ENCODE data around the gene EFCAB8.

Gene EFCAB8

DNA sequence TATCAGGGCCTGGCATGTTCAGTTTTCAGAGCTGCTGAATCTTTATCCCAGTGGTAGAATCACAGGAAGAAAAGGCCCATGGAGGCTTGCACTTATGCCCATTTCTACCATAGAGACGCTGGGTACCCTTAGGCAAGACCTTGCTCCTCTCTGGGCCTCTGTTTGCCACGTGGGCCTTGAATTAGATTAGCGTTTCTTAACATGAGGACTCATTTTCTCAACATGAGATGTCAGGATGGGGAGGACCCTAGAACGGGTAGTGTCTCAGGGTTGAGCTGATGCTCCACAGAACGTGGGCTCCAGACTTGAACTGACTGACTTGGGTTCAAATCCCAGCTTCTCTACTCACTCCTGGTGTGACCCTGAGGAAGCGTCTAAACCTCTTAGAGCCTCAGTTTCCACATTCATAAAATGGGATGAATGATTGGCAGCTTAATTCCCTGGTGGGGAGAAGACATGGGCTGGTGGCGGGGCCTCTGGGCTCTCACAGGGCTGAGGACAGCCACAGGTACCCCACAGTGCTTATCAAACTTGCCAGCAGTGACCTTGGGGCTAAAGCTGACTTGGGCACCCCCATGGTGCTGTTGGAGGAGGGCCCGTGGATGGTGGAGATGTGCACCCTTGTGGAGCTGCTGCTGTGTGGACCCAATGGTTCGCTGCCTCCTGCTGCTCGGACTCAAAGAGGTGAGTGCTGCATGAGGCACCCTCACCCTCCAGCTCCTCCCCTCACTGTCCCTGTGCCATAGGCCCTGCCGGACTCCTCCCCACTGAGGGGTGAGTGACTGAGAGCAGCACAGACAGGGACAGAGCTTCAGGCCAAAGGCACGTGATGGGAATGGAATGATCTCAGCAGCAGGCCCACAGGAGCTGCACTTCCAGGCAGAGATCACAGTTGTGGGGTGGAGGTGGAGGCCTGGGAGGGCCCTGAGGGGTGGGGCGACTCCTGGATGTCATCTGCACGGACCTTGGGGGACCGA, 117.3 kb downstream of the EFCAB8 start:
- peaks cover 23% of the 10 kb centered on the region for H3K4me1 ChIP-seq (ENCODE audit: control insufficient read depth, low read length)

DNA sequence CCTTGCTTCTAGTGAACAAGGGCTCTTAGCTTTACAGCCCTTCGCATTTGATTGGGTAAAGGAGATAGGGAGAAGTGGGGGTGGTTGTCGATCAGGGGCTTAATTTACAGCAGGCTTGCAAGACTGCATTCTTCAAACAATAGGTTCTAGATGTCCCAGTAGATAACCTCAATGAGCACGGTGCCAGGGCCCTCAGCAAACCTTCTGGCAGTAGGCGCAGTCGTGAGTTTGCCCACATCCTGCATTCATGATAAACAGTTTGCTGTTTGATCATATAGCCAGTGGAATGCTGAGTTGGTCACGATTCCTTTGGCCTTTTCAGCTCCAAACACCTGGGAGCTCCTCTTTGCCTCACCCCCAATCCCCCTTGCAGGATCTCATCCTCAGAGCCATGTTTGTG, 118.0 kb downstream of the EFCAB8 start:
- no peaks in the 10 kb centered on the region for H4K20me1 ChIP-seq (ENCODE audit: control insufficient read depth, insufficient read depth, low read depth, low read length)
- H3F3A ChIP-seq (ENCODE audit: control insufficient read depth, insufficient read depth): peaks cover 3% of the 10 kb centered on the region
- H3K9me2 ChIP-seq (replicated peaks; ENCODE audit: control insufficient read depth, low read length): no peaks in the 10 kb centered on the region
- no peak overlapping the region for H3K4me3 ChIP-seq (ENCODE audit: low read length)
- no peaks in the 10 kb centered on the region for H3K9me3 ChIP-seq (ENCODE audit: control insufficient read depth, insufficient read depth, low read length)
- peaks cover 15% of the 10 kb centered on the region for H3K4me1 ChIP-seq (ENCODE audit: control insufficient read depth, low read length)
- no peaks in the 10 kb centered on the region for H3K36me3 ChIP-seq (ENCODE audit: control insufficient read depth, low read length)
- H3K27me3 ChIP-seq (ENCODE audit: control insufficient read depth, low read length): 0 out of 2 replicates have a peak, but pooled peaks cover 3% of the 10 kb centered on the region
- H3K4me2 ChIP-seq (ENCODE audit: low read length): no peak overlapping the region
- no peak overlapping the region for H3K27ac ChIP-seq (ENCODE audit: low read depth, low read length)
- no peak for TF ChIP-seq EZH2phosphoT487 (IDR thresholded peaks at IDR 0.05; ENCODE audit: borderline replicate concordance, low read length)
- TF ChIP-seq, protein P1, sequence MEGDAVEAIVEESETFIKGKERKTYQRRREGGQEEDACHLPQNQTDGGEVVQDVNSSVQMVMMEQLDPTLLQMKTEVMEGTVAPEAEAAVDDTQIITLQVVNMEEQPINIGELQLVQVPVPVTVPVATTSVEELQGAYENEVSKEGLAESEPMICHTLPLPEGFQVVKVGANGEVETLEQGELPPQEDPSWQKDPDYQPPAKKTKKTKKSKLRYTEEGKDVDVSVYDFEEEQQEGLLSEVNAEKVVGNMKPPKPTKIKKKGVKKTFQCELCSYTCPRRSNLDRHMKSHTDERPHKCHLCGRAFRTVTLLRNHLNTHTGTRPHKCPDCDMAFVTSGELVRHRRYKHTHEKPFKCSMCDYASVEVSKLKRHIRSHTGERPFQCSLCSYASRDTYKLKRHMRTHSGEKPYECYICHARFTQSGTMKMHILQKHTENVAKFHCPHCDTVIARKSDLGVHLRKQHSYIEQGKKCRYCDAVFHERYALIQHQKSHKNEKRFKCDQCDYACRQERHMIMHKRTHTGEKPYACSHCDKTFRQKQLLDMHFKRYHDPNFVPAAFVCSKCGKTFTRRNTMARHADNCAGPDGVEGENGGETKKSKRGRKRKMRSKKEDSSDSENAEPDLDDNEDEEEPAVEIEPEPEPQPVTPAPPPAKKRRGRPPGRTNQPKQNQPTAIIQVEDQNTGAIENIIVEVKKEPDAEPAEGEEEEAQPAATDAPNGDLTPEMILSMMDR (IDR thresholded peaks at IDR 0.05; ENCODE audit: low read depth, low read length, poor library complexity, severe bottlenecking): no peak
- H3K79me2 ChIP-seq (ENCODE audit: control insufficient read depth, low read length): no peaks in the 10 kb centered on the region

More for the DNA sequence above, 117.3 kb downstream of the EFCAB8 start:
- TF ChIP-seq, protein P1 (IDR thresholded peaks at IDR 0.05; ENCODE audit: low read depth, low read length, poor library complexity, severe bottlenecking): no peak
- TF ChIP-seq EZH2phosphoT487 (IDR thresholded peaks at IDR 0.05; ENCODE audit: borderline replicate concordance, low read length): no peak
- no peaks in the 10 kb centered on the region for H4K20me1 ChIP-seq (ENCODE audit: control insufficient read depth, insufficient read depth, low read depth, low read length)
- no peaks in the 10 kb centered on the region for H3K9me2 ChIP-seq (replicated peaks; ENCODE audit: control insufficient read depth, low read length)
- 0 out of 2 replicates have a peak, but pooled peaks cover under 1% of the 10 kb centered on the region for H3K27me3 ChIP-seq (ENCODE audit: control insufficient read depth, low read length)
- H3K27ac ChIP-seq (ENCODE audit: low read depth, low read length): no peak overlapping the region
- no peak overlapping the region for H3K4me3 ChIP-seq (ENCODE audit: low read length)
- H3K9me3 ChIP-seq (ENCODE audit: control insufficient read depth, insufficient read depth, low read length): peaks cover 3% of the 10 kb centered on the region; the same call in 1 of the 2 replicates
- peaks cover 6% of the 10 kb centered on the region for H3F3A ChIP-seq (ENCODE audit: control insufficient read depth, insufficient read depth)
- H3K36me3 ChIP-seq (ENCODE audit: control insufficient read depth, low read length): 0 out of 2 replicates have a peak, but pooled peaks cover 3% of the 10 kb centered on the region
- H3K4me2 ChIP-seq (ENCODE audit: low read length): no peak overlapping the region
- H3K79me2 ChIP-seq (ENCODE audit: control insufficient read depth, low read length): no peaks in the 10 kb centered on the region

DNA sequence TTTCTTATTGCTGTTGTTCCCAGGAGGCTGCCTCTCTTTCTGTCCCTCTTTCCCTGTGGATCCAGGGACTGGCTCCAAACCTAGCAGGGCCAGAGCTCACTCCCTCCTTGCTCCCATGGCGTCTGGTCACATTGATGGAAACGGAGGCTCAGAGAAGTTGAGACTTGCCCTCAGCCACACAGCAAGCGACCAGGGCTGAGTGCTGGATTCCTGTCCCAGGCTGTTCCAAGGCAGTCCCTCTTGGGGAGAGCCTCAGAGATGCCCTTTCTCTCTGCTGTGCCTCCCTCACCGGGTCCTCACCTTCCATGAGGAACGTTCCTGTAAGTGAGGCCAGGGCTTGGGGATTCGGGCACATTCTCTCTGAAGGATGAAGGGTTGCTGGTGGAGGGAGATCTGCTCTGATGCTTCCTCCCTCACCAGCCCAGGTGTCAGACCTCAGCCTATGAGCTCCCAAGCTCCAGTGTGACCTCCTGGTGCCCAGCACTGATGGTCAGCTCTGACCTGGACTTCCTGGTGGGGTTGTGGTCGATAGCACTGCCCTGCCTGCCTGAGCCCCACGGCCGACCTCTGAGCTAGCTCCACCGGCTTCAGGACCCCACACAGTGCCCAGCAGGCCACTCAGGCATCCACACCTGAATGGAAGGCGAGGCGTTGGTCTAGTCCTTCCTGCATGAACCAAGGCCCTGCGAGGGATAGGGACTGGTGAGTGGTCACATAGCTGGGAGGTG, 118.7 kb downstream of the EFCAB8 start:
- no peak for TF ChIP-seq EZH2phosphoT487 (IDR thresholded peaks at IDR 0.05; ENCODE audit: borderline replicate concordance, low read length)
- TF ChIP-seq, protein P1 (IDR thresholded peaks at IDR 0.05; ENCODE audit: low read depth, low read length, poor library complexity, severe bottlenecking): no peak
- Histone ChIP-seq H4K20me1 (ENCODE audit: control insufficient read depth, insufficient read depth, low read depth, low read length) (no peaks in the 10 kb centered on the region), H3K9me3 (ENCODE audit: control insufficient read depth, insufficient read depth, low read length) (no peaks in the 10 kb centered on the region), H3K27me3 (ENCODE audit: control insufficient read depth, low read length) (0 out of 2 replicates have a peak, but pooled peaks cover 3% of the 10 kb centered on the region), H3K4me2 (ENCODE audit: low read length) (no peak overlapping the region), H3K9me2 (replicated peaks; ENCODE audit: control insufficient read depth, low read length) (no peaks in the 10 kb centered on the region), H3K4me1 (ENCODE audit: control insufficient read depth, low read length) (peaks cover 8% of the 10 kb centered on the region), H3K4me3 (ENCODE audit: low read length) (no peak overlapping the region), H3K79me2 (ENCODE audit: control insufficient read depth, low read length) (no peaks in the 10 kb centered on the region), H3K27ac (ENCODE audit: low read depth, low read length) (no peak overlapping the region), H3F3A (ENCODE audit: control insufficient read depth, insufficient read depth) (no peaks in the 10 kb centered on the region), H3K36me3 (ENCODE audit: control insufficient read depth, low read length) (no peaks in the 10 kb centered on the region)
